ENCODE data around the gene EBF4.

DNA sequence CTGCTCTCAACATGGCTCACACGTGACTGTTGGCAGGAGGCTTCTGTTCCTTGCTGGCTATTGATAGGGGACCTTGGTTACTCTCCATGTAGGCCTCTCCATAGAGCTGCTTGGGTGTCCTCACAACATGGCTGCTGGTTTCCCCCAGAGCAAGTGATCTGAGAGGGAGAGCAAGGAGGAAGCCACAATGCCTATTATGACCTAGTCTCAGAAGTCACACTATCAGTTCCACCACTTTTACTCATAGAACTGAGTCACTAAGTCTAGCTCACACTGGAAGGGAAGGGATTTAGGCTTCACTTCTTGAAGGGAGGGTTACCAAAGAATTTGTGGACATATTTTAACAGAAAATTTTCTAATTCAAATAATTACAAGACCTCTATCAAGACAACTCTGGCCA lies 48.9 kb upstream of the EBF4 start:
- TF ChIP-seq RAD21 (IDR thresholded peaks at IDR 0.05; ENCODE audit: insufficient read depth, low read depth, low read length) (no peak), POLR2A (IDR thresholded peaks at IDR 0.05; ENCODE audit: low read depth, low read length) (no peak), GABPA (IDR thresholded peaks at IDR 0.05; ENCODE audit: low read depth) (no peak), NFIC (IDR thresholded peaks at IDR 0.05; ENCODE audit: low read depth, low read length) (no peak), ETV6 (conservative IDR thresholded peaks at IDR 0.05 in 1 of 2, IDR thresholded peaks at IDR 0.05 in 1 of 2; ENCODE audit: borderline replicate concordance in 1 of 2, low read depth in 1 of 2) (no peak), EZH2 (IDR thresholded peaks at IDR 0.05; ENCODE audit: borderline replicate concordance, control insufficient read depth, low read depth, low read length) (no peak)
- TF ChIP-seq, protein P1, sequence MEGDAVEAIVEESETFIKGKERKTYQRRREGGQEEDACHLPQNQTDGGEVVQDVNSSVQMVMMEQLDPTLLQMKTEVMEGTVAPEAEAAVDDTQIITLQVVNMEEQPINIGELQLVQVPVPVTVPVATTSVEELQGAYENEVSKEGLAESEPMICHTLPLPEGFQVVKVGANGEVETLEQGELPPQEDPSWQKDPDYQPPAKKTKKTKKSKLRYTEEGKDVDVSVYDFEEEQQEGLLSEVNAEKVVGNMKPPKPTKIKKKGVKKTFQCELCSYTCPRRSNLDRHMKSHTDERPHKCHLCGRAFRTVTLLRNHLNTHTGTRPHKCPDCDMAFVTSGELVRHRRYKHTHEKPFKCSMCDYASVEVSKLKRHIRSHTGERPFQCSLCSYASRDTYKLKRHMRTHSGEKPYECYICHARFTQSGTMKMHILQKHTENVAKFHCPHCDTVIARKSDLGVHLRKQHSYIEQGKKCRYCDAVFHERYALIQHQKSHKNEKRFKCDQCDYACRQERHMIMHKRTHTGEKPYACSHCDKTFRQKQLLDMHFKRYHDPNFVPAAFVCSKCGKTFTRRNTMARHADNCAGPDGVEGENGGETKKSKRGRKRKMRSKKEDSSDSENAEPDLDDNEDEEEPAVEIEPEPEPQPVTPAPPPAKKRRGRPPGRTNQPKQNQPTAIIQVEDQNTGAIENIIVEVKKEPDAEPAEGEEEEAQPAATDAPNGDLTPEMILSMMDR (IDR thresholded peaks at IDR 0.05 in 2 of 3, conservative IDR thresholded peaks at IDR 0.05 in 1 of 3; ENCODE audit: control insufficient read depth in 2 of 3, extremely low read depth in 1 of 3, insufficient read depth in 1 of 3, low read depth in 3 of 3, low read length in 3 of 3), result no peak
- TF ChIP-seq, protein P2, sequence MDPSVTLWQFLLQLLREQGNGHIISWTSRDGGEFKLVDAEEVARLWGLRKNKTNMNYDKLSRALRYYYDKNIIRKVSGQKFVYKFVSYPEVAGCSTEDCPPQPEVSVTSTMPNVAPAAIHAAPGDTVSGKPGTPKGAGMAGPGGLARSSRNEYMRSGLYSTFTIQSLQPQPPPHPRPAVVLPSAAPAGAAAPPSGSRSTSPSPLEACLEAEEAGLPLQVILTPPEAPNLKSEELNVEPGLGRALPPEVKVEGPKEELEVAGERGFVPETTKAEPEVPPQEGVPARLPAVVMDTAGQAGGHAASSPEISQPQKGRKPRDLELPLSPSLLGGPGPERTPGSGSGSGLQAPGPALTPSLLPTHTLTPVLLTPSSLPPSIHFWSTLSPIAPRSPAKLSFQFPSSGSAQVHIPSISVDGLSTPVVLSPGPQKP (IDR thresholded peaks at IDR 0.05; ENCODE audit: low read depth, low read length), result no peak

Measured in GM12878 (cell line).